NCI-H345 treated with DMSO at 0.1 percent for 48 hours (cell line): ENCODE data around the gene APOBEC3B.
"Not testable (repeated sequence)": the region's sequence is repeated elsewhere in the genome, so short reads cannot be mapped to it uniquely, and the experiment has no call there.

Source experiments
- DNase-seq: peaks from one replicate; lab custom pipeline; 2025; ENCODE audit not compliant: unreplicated experiment; lab: John Stamatoyannopoulos, UW

The APOBEC3B gene

GRCh38 chr22:38950527-38951295 lies 31.4 kb upstream of the APOBEC3B start:
- no peak for DNase-seq

DNA sequence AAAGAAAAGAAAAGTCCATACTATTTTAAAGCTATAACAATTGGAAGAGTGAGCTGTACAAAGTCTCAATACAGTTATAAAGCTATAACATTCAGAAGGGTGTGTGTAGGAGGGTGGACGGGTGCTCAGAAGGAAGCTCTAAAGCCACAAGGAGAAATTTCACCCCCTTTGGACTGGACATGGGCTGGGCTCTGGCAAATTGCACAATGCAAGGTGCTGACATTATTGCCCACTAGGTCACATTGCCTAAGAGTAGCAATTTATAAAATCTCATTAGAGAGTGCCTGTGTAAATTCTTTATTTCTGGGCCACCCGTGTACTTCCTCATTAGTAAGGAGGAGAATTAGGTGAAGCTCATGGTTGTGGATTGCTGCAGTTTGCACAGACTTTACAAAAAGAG lies 30.4 kb upstream of the APOBEC3B start:
- no peak for DNase-seq

DNA sequence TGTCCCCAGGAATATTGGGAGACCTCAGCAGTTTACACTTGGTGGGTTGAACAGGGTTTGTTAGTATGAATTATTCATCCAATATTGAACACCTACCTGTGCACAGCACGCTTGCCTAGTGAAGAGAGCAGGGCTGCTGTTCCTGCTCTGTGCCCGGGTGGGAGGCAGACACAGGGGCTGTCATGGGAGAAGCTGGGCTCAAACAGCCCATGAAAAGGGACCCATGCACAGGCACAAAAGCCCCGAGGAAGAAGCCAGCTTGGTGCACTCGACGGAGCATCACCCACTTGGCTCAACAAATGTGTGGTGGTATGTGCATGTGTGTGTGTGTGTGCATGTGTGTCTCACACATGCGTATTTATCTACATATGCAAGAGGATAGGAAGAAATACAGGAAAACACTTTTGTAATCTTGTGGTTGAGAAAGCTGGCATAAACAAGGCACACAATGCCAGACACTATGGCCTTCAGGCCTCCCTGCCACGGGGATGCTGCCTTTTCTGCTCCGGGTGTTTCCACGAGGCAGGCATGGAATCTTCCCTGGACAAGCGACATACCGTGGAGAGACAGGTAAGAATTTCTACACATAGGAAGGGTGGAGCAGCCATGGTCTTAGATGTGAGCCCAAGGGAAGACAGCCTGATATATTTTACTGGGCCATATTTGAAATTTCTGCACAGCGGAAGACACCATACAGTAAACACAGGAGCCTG lies 29.7 kb upstream of the APOBEC3B start:
- DNase-seq = no peak

GRCh38 chr22:38953091-38953490 lies 29.1 kb upstream of the APOBEC3B start:
- DNase-seq = no peak

DNA sequence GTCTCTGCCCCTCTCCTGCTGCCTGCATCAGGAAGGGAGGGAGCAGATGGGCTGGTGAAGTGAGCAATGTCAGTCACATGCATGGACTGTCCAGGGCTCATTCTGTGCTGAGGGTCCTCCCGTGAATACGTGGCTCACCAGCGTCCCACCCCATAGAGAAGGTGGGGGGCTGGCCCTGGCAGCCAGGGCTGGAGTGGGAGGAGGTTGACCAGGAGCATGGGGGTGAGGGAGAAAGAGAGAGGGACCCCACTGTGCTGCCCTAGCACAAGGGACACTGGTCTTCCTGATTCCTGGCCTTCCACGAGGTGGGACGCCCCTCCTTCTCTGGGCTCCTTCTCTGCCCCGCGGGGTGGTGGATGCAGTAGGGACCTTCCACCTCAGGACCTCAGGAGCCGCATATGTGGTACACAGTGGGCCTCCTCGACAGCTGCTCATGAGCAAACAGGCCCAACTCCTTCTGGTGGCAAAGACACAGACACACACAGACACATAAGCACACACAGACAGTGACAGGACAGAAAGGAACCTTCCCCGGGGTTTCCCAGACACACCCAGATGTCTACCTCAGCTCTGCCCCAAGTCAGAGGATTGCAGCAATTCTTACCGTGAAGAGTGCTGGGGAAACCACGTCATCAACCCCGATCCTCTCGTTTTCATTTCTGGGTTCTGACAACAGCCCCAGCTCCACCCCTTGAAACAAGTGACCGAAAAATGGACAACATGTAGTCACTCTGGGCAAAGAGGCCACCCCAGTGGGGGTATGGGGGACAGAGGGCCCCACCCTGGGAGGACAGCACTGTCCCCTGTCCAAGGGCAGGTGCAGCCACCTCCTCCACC lies 28.4 kb upstream of the APOBEC3B start:
- no peak for DNase-seq

DNA sequence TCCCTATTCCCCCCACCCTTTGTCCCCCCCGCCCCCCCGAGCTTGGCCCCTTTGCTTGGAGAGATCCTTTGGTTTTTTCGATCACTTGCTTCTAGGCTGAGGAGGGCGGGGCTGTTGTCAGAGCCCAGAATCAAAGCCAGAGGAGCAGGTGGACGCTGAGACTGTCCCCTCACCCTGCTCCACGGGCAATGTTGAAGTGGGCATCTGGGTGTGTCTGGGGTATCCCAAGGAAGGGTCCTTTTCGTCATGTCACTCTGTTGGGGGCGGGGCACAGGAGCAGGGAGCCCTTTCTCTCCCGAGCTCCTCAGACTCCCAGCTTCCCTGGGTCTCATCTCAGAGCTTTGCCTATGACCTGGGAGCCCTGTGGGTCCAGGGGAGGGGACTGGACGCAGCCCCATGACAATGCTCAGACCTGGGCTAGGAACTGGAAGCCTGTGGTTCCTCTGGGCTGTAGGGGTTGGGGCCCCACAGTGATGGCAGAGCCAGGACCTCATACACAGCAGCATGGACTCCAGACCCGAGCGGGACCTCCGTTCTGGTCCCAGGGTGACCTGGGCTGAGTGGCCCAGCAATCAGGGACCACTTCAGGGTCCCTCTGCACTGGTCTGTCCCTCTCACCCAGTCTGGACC lies 27.6 kb upstream of the APOBEC3B start:
- no peak for DNase-seq

DNA sequence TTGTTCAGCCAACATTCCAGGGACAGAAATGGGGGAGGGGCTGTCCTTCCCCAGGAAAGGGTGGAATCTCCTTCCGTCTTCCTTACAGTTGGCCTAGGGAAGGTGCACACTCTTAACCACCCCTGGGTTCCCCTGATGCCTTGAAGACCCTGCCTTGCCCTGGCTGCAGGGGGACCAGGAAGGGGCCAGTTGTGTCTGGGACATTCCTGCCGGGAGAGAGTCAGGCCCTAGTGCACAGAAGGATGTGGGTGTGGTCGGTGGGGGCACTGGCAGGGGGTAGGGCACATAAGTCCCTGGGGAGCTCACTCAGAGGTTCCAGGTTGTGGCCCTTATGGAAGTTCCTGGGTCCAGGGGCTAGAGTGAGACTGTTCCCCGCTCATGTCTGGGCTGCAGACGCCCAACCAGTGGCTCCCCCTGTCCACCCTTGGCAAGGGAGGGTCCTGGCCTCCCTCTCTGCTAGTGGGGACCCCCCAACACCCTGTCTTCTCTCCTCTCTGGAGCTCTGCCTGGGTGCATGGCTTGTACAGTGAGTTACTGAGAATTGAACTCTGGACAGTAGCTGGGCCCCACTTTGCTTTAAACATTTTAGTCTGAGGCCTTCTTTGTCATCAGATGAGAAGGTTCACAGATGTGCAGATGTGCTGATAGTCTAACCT lies 26.8 kb upstream of the APOBEC3B start:
- DNase-seq = no peak

GRCh38 chr22:38955926-38956325 lies 26.2 kb upstream of the APOBEC3B start:
- no peak for DNase-seq

DNA sequence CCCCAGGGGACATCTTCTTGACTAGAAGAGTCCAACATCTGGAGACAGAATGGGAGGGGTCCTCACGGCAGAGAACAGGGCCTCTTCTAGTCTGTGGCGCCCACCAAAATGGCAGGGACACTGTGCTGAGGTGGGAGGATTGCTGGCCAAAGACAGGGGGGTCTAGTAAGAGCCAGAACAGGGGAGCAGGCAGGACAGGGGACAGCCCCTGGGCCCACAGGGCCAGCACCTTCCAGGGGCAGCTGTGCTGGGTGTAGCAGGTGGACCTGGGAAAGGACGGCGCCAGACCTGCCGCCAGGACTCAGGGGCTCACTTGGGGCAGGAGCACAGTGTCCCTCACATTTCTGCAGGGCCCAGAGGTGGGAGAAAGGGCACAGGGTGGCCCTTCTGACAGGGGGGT lies 25.6 kb upstream of the APOBEC3B start:
- no peak for DNase-seq

DNA sequence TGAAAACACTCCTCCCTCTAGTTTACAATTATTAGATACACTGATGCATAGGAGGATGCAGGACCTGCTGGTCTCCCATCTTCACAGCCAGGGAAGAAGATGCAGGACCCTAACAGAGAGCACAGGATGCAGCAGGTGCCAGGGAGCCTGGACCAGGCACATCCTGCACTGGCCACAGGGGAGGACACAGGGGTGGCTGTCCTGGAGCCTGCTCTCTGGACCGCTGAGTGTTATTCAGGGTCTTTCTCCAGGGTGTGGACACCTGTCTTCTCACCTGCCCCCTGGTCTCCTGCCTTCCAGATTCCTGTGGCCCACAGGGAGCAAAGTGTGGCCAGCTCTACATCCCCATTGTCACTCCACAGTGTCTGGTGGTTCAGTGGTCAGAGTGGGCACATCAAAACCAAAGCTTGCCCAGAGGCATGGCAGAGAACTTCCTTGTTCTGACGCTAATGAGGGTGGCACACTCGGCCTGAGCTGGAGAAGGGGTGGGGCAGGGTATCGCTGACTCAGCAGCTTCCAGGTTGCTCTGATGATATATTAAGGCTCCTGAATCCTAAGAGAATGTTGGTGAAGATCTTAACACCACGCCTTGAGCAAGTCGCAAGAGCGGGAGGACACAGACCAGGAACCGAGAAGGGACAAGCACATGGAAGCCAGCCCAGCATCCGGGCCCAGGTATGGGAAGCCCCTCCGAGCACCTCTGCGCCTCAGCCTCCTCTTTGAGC lies 24.9 kb upstream of the APOBEC3B start, which contains the start of gene APOBEC3A:
APOBEC3A (plus strand) TSS at position 564 of the 725 bp plus-strand sequence; CDS start at position 647, 83 bp downstream.
- no peak for DNase-seq

DNA sequence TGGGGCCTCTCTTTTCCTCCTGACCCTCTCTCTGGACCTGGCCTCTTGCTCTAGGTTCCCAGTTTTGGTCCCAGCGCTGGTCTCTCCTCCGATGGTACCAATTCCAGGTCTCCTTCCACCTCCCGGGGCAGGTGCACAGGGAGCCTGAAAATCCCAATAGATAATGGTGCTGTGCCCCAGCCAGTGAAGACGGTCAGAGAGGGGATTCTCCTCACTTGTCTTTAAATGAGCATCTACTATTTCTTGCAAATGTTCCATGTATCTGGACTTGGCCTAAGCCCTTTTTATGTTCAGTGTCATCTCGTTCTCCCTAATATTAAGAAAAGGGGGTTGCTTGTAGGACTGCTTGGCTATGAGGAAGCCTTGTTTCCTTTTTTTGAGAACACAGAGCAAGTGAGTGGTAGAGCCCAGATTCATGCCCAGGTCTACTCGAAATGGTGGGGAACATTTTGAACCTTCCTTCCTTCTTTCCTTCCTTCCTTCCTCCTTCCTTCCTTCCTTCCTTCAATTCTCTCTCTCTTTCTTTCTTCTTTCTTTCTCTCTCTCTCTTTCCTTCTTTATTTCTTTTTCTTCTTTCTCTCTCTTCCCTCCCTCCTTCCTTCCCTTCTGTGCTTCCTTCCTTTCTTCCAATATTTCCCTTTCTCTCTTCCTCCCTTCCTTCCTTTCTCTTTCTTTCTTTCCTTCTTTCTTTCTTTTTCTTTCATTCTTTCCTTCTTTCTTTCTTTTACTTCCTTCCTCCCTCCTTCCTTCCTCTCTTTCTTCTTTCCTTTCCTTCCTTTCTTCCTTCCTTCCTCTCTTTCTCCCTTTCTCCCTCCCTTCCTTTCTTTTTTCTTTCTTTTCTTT lies 24.1 kb upstream of the APOBEC3B start:
- DNase-seq = no peak

DNA sequence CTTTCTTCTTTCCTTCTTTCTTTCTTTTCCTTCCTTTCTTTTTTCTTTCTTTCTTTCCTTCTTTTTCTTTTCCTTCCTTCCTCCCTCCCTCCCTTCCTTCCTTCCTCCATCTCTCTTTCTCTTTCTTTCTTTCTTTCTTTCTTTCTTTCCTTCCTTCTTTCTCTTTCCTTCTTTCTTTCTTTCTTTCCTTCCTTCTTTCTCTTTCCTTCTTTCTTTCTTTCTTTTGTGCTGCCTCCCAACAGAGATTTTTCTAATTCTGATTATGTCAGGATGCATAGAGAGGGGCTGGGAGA lies 23.6 kb upstream of the APOBEC3B start:
- not testable (repeated sequence) for DNase-seq

- DNase-seq = no peak
Measured at GRCh38 chr22:38959590-38959989, 22.6 kb upstream of the APOBEC3B start.

DNA sequence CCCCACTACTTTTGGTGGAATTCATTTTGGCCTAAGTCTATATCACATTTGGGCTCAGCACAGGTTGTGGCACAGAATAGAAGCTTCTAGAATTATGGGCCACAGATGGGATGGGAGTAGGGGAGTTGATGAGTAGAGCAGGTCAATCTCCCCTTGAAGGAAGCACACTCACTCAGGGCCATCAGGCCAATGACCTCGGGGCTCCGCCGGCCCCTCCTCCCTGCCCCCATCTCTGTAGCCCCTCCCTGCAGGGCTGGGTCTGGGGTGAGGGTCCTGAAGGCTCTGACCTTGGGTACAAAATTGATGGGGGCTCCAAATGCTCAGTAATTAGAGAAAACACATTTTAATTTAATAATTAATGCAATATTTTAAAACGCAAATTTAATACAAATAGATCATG lies 21.5 kb upstream of the APOBEC3B start:
- not testable (repeated sequence) for DNase-seq

DNA sequence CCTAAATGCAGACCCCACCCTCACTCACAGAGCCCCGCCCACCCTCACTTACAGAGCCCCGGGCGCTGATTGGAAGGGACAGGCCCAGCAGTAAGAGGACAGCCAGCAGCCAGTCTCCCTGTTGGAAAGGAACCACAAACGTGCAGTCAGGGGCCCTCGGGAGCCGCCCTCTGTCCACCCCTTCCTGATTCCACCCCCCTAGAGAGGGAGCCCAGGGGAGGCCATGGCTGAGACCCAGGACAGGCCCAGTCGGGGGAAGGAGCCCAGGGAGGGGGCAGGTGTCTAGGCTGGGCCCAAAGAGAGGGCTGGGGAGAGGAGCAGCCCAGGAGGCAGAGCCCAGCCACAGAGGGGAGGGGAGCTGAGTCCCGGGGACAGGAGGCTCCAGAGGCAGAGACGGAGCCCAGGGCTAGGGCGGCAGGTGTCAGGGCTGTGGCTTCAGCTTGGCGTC lies 18.8 kb upstream of the APOBEC3B start:
- DNase-seq = not testable (repeated sequence)

GRCh38 chr22:38963872-38964271 lies 18.3 kb upstream of the APOBEC3B start:
- DNase-seq = no peak

DNA sequence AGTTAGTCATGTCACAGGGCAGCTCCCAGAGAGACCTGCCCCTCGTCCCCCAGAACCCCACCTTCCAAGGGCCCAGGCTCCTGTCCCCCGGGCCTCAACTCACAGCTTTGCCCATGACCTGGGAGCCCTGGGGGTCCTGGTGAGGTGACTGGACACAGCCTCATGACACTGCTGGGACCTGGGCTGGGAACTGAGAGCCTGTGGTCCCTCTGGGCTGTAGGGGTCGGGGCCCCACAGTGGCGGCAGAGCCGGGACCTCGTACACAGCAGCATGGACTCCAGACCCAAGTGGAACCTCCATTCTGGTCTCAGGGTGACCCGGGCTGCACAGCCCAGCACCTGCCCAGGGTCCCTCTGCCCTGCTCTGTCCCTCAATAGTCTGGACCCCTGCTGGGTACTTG lies 17.8 kb upstream of the APOBEC3B start:
- DNase-seq = no peak

DNA sequence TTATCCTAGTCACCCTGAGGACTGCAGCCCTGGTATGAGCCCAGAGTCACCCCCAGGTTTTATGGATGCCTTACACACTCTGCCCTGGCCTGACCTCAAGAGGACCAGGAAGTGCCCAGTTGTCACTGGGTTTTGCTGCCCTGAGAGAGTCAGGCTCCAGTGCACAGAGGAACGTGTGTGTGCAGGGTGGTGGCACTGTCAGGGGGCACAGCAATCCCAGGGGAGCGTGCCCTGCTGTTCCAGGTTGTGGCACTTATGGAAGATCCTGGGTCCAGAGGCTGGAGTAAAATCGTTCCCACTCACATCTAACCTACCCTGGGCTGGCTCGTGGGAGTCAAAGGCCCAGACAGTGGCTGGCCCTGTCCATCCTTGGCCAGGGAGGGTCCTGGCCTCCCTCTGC lies 17.2 kb upstream of the APOBEC3B start:
- DNase-seq = no peak
